ENCODE data around the gene TSPAN2. TPM values are rescaled to one million over a fixed set of nuclear protein-coding genes. Genes with fewer than 3 reads are reported as not detected.

Gene TSPAN2
- total RNA-seq, 1 donor from 2014 or later: 5.3 TPM

GRCh38 chr1:115113766-115114165 lies 24.5 kb upstream of the TSPAN2 start:
- no peak for DNase-seq

- peak; percentile 57 for DNase-seq
These were observed 23.4 kb upstream of the TSPAN2 start for GRCh38 chr1:115112496-115113375.

GRCh38 chr1:115107516-115108260 lies 18.4 kb upstream of the TSPAN2 start:
- no peak for DNase-seq

GRCh38 chr1:115105831-115106230 lies 16.5 kb upstream of the TSPAN2 start:
- no peak for DNase-seq

GRCh38 chr1:115099693-115100050 lies 10.4 kb upstream of the TSPAN2 start:
- DNase-seq: no peak

- DNase-seq: peak; percentile 64
These were observed 9.8 kb upstream of the TSPAN2 start for GRCh38 chr1:115098979-115099692.

GRCh38 chr1:115092175-115092574 lies 2.9 kb upstream of the TSPAN2 start:
- DNase-seq: no peak

GRCh38 chr1:115091572-115091971 lies 2.3 kb upstream of the TSPAN2 start:
- no peak for DNase-seq

GRCh38 chr1:115090956-115091355 lies 1.7 kb upstream of the TSPAN2 start:
- no peak for DNase-seq

- DNase-seq: no peak
These were observed 1.2 kb upstream of the TSPAN2 start for GRCh38 chr1:115090540-115090939.

GRCh38 chr1:115090186-115090490 lies 835 bp upstream of the TSPAN2 start:
- DNase-seq: no peak

- DNase-seq: no peak
These were observed 358 bp downstream of the TSPAN2 start for GRCh38 chr1:115088871-115089419.

- DNase-seq: no peak
These were observed 1.1 kb downstream of the TSPAN2 start for GRCh38 chr1:115088115-115088778.

- DNase-seq: no peak
These were observed 3.0 kb downstream of the TSPAN2 start for GRCh38 chr1:115086176-115086830.

- peak; percentile 88 for DNase-seq
These were observed 4.3 kb downstream of the TSPAN2 start for GRCh38 chr1:115084902-115085511.

- DNase-seq: no peak
These were observed 6.4 kb downstream of the TSPAN2 start for GRCh38 chr1:115082949-115083348.

- no peak for DNase-seq
These were observed 10.6 kb downstream of the TSPAN2 start for GRCh38 chr1:115078708-115079107.

- no peak for DNase-seq
These were observed 11.3 kb downstream of the TSPAN2 start for GRCh38 chr1:115077984-115078330.

GRCh38 chr1:115077286-115077983 lies 11.9 kb downstream of the TSPAN2 start:
- DNase-seq: no peak

GRCh38 chr1:115076384-115076915 lies 12.9 kb downstream of the TSPAN2 start:
- DNase-seq: no peak

Measured in dermis blood vessel endothelial cell (primary cell).